Effector memory CD4-positive, alpha-beta T cell (primary cell): ENCODE measurements around the gene TRIP12.
"Not testable (repeated sequence)": the region's sequence is repeated elsewhere in the genome, so short reads cannot be mapped to it uniquely, and the experiment has no call there.

Experiments
- DNase-seq, 3 donors: peaks; one replicate each; pipeline ENCODE4 v3.0.0-alpha.2; 2020
- H3K27ac ChIP-seq: 2 replicates; pipeline ENCODE4 v1.7.0; 2013; ENCODE audit warnings: mild to moderate bottlenecking, low read length, moderate library complexity; ENCODE audit not compliant: insufficient read depth, poor library complexity, severe bottlenecking
- H3K27me3 ChIP-seq: replicated peaks from 2 replicates; pipeline ENCODE4 v1.7.0; 2013; ENCODE audit warnings: mild to moderate bottlenecking, low read length; ENCODE audit not compliant: insufficient read depth, control insufficient read depth, poor library complexity, severe bottlenecking
- H3K36me3 ChIP-seq: 2 replicates; pipeline ENCODE4 v1.7.0; 2013; ENCODE audit warnings: mild to moderate bottlenecking, low read length, moderate library complexity; ENCODE audit not compliant: control insufficient read depth, insufficient read depth
- H3K4me1 ChIP-seq: 2 replicates; pipeline ENCODE4 v1.7.0; 2013; ENCODE audit warnings: low read length, mild to moderate bottlenecking; ENCODE audit not compliant: control insufficient read depth, insufficient read depth, poor library complexity, severe bottlenecking
- H3K4me3 ChIP-seq: 2 replicates; pipeline ENCODE4 v1.7.0; 2013; ENCODE audit warnings: low read length, low read depth, mild to moderate bottlenecking; ENCODE audit not compliant: insufficient read depth, poor library complexity, severe bottlenecking
- H3K9me3 ChIP-seq: 2 replicates; pipeline ENCODE4 v1.7.0; 2013; ENCODE audit warnings: mild to moderate bottlenecking, low read length, moderate library complexity; ENCODE audit not compliant: control insufficient read depth

Gene TRIP12

DNA sequence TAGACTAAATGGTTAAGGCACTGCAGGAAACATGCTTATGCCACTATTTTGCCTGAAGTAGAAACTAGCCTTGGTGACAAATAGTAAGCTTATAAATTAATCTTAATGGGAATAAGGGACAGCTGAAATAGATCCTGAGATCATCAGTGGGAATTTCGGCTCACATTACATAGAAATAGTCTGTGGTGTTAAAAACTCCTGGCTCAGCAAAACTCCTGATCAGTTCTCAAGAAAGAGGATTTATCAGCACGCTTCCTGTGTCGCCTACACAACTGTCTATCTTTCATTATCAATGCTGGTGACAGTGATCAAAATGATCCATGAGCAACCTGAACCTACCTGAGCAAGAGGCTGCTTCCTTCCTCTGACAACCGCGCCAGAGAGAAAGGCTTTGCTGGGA, 190.4 kb downstream of the TRIP12 start:
- Histone ChIP-seq H3K36me3 (no peaks in the 10 kb centered on the region), H3K4me3 (no peak overlapping the region), H3K9me3 (no peaks in the 10 kb centered on the region), H3K27ac (no peak overlapping the region), H3K4me1 (no peaks in the 10 kb centered on the region), H3K27me3 (no peaks in the 10 kb centered on the region)
- no peak for DNase-seq

DNA sequence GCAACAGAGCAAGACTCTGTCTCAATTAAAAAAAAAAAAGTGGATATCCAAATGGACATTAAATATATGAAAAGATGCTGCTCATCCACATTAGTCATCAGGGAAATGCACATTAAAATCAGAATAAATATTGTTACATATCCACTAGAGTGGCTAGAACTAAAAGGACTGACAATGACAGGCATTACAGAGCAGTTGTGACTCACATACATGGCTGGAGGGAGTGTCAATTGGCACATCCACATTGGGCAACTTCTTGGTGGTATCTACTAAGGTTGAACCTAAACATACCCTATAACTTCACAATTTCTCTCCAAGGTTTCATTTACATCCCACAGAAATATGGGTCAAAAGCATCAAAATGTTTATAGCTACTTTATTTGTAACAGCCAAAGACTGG, 193.4 kb downstream of the TRIP12 start:
- H3K27ac ChIP-seq: no peak overlapping the region
- no peak for DNase-seq
- H3K9me3 ChIP-seq: no peaks in the 10 kb centered on the region
- no peak overlapping the region for H3K4me3 ChIP-seq
- H3K27me3 ChIP-seq: no peaks in the 10 kb centered on the region
- no peaks in the 10 kb centered on the region for H3K4me1 ChIP-seq
- H3K36me3 ChIP-seq: no peaks in the 10 kb centered on the region

DNA sequence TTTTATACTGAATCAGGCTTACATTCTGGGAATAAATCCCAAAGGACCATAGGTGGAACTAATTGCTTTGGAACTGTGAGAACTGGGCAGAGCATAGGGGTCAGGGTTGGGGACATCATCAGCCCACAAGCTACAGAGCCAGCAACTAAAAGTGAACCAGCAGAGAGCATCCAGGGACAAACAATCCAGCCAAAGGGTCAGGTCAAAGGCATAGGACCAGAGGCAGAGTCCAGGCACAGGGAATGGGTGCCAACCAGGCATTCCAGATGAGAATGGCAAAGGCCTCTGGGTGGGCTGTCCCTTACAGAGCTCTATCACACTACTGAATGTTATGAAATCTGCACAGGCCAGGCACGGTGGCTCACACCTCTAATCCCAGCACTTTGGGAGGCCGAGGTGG, 195.2 kb downstream of the TRIP12 start:
- Histone ChIP-seq H3K36me3 (no peaks in the 10 kb centered on the region), H3K4me1 (no peaks in the 10 kb centered on the region), H3K4me3 (no peak overlapping the region), H3K27me3 (no peaks in the 10 kb centered on the region), H3K27ac (no peak overlapping the region), H3K9me3 (no peaks in the 10 kb centered on the region)
- DNase-seq: no peak

DNA sequence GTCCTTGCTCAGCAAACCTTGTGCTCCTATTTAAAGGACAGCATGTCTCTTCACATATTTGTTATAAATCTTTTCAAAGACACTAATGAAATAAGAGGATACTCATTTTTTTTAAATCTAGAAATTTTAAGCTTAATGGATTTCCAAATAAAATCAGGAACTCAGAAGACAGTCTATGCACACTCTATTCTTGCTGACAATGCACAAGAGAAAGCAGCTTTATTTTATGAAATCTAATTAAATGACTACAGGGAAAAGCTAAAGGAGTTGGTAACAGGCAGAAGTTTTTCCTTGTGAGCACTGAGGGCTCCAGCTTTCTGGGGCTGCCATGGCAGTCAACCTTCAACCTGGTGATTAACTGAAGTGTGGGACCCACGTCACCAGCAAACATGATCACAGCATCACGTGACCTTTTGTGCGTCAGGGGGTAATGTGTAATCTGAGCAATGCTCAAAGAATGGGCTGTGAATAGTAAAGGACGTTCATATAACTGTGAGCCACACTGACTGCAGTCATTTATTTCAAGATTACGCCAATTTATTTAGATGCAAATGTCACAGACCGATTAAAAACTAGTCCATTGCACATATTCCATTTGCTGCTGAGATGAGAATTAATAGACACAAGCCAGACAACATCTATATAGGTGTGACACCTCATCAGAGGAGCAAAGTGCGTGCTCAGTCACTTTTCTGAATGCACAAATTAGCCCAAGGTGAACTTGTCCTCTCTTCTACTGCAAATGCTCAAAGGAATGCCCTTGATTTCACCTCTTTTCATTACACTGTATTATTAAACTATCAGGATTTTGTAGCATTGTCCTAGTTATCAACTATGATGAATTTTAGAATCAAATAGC, 195.9 kb downstream of the TRIP12 start:
- no peaks in the 10 kb centered on the region for H3K36me3 ChIP-seq
- no peak overlapping the region for H3K4me3 ChIP-seq
- DNase-seq: no peak
- no peak overlapping the region for H3K27ac ChIP-seq
- no peaks in the 10 kb centered on the region for H3K27me3 ChIP-seq
- no peaks in the 10 kb centered on the region for H3K4me1 ChIP-seq
- no peaks in the 10 kb centered on the region for H3K9me3 ChIP-seq

DNA sequence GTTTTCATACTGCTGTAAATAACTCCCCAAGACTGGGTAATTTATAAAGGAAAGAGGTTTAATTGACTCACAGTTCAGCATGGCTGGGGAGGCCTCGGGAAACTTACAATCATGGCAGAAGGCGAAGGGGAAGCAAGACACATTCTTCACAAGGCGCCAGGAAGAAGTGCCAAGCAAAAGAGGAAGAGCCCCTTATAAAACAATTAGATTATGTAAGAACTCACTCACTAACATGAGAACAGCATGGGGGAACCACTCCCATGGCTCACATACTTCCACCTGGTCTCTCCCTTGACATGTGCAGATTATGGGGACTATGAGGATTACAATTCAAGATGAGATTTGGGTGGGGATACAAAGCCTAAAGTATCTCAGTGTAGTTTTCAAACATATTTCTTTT, 198.6 kb downstream of the TRIP12 start:
- DNase-seq, H3K27me3 ChIP-seq, H3K4me1 ChIP-seq, H3K36me3 ChIP-seq, H3K27ac ChIP-seq, H3K9me3 ChIP-seq, H3K4me3 ChIP-seq: not testable (repeated sequence)

DNA sequence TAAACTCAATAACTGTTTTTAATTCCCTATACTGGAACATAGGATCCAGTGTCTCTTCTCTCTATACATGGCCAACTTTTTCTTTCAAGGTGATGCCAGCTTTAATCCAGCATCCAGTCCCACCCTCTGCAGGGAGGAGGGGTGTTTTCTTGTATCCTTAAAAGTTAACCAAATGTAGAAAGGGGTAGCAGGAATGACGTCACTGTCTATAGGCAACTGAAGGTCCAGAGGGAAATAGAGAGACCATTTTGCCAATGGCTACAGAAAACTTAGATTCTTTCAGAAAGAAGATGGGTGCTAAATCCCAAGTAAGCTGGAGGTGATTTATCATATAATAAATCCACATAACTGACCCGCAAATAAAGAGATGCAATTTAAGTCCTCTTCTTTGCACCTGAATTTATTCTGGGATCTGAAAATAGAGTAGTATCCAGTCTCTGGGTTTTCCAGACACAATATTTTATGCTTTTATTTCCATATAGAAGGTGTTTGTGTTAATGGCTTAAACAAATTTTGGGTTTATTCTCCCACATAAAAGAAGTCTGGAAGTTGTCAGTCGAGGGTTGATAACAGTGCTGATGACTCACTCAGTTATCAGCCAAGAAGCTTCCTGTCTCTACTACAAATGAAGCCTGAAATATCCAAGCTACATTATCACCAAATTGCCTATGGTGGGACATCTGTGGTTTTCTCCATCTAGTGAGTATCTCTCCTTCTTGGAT, 201.7 kb downstream of the TRIP12 start:
- Histone ChIP-seq H3K4me3 (no peak overlapping the region), H3K27ac (no peak overlapping the region), H3K4me1 (peaks cover 1% of the 10 kb centered on the region), H3K36me3 (no peaks in the 10 kb centered on the region), H3K9me3 (no peaks in the 10 kb centered on the region), H3K27me3 (no peaks in the 10 kb centered on the region)
- DNase-seq: no peak

DNA sequence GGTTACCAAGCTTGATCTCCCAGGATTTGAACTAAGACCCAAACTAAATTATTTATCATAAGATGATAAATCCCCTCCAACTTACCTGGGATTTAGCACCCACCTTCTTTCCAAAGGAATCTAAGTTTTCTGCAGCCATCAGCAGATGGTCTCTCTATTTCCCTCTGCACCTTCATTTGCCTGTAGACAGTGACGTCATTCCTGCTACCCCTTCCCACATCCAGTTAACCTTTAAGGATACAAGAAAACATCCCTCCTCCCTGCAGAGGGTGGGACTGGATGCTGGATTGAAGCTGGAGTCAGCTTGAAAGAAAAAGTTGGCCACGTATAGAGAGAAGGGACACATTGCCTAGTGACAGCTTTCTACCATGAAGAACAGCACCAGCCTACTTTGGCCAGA, 203.8 kb downstream of the TRIP12 start:
- Histone ChIP-seq H3K4me1 (peaks cover 18% of the 10 kb centered on the region), H3K4me3 (no peak overlapping the region), H3K9me3 (no peaks in the 10 kb centered on the region), H3K27ac (no peak overlapping the region), H3K36me3 (no peaks in the 10 kb centered on the region), H3K27me3 (peaks cover 10% of the 10 kb centered on the region)
- no peak for DNase-seq

DNA sequence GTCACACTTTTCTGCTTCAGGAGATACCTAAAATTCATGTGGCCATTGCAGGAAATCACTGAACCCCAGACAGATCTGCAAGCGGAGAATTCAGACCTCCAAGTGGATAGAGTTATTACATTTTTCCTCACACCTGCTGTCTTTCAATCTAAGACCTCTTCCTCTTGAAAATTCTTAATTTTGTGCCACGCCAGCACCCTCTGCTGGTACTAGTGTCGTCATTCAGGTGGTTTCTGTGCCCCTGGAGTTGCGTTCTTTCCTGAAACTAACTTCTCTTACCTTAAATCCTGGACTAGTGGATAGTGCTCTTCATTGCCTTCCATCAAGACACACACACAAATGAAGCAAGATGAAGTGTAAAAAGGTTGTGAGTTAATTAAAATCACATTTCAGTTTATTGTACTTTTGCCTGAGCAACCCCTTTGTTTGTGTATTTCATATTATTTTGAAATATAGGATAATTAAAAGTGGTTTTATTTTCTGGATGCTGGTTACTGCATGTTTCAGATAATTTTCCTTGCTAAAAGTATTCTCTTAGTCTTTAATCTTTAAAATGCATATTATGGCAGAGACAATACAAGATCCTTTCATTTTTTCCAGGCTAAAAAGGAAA, 205.8 kb downstream of the TRIP12 start:
- no peak for DNase-seq
- Histone ChIP-seq H3K27ac (no peak overlapping the region), H3K9me3 (no peaks in the 10 kb centered on the region), H3K27me3 (peaks cover 16% of the 10 kb centered on the region), H3K4me3 (no peak overlapping the region), H3K4me1 (peaks cover 20% of the 10 kb centered on the region), H3K36me3 (no peaks in the 10 kb centered on the region)

DNA sequence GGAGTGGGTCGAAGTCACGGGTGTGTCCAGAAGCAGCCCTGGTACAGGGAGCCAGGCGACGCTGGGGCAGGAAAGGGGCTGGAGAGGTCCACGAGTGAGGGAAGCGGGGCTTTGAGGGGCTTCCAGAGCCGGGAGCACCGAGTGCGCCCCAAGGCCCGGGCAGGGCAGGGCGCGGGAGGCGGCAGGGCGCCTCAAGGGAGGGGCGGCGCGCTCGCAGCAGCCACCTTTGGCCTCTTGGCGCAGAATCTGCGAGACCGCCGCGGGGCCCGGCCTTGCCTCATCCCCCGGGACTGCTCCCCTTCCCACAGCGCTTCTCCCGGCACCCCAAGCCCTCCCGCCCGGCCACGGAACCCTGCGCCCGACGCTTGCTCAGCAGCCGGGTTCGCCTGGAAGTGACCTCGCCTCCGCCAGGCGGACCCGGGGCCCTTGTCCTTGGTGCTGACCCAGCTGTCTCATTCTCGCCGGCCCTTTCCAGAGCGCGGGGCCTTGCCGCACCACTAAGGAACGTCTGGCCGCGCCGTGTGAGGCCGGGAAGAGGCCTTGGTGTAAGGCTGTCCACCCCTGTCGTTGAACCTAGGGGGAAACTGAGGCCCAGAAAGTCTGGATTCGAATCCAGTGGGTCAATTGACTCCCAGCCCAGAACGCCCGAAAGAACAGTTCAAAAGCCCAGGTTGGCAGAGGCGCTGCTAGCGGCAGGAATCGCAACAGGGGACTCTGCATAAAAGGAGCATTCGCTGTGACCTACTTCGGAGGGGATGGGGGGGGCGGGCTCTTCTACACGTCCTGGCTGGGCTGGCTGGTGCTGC, 206.9 kb downstream of the TRIP12 start:
- no peak for DNase-seq
- Histone ChIP-seq H3K9me3 (no peaks in the 10 kb centered on the region), H3K4me1 (peaks cover 20% of the 10 kb centered on the region), H3K27me3 (peaks cover 26% of the 10 kb centered on the region), H3K4me3 (peak overlapping the region; percentile 59), H3K27ac (no peak overlapping the region), H3K36me3 (no peaks in the 10 kb centered on the region)
